ENCODE data around the gene CD52. TPM values are rescaled to one million over a fixed set of nuclear protein-coding genes. Genes with fewer than 3 reads are reported as not detected.

Gene CD52
- total and polyA plus RNA-seq, 2 of the 13 experiments (the other 11 are each of a cell fraction or from before 2014, with no cell fraction given), result 0.32 TPM; not detected in 1

DNA sequence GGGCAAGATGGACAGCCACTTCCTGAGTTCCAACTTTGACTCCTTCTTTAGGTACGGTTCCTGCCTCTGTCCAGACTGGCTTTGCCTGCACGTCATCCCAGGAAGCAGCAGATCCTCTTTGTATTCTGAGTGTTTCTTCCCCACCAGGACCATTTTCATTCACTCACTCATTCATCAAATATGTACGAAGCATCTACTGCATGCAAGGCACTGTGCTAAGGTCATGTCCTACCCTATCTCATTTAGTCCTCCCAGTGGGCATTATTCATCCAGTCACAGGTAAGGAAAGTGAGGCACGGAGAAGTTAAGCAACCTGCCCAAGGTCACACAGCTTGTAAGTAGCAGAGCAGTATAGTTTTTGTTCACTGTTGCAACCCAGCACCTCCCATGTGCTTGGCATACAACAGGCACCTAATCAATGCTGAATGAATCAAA is 22.3 kb downstream of the CD52 start:
- intact Hi-C loops (cut with micrococcal nuclease; ENCODE audit: unreplicated experiment), result no loop called here

More for the DNA sequence above, 22.3 kb downstream of the CD52 start:
- Histone ChIP-seq H3K4me2 (ENCODE audit: low read depth, low read length) (no peak overlapping the region), H3K27me3 (ENCODE audit: control insufficient read depth in 1 of 2, insufficient read depth in 2 of 2, low read length in 2 of 2) (no peaks in the 10 kb centered on the region), H3K4me3 (replicated peaks in 1 of 3; ENCODE audit: insufficient read depth in 1 of 3, low read depth in 2 of 3, low read length in 3 of 3) (no peak overlapping the region), H3K4me1 (ENCODE audit: insufficient read depth, low read length) (peaks cover 23% of the 10 kb centered on the region), H3K9ac (ENCODE audit: insufficient read depth, low read depth, low read length) (no peak overlapping the region), H3K79me2 (ENCODE audit: insufficient read depth, low read length) (no peaks in the 10 kb centered on the region), H3K36me3 (replicated peaks in 1 of 2; ENCODE audit: control insufficient read depth in 1 of 2, insufficient read depth in 2 of 2, low read length in 2 of 2) (no peaks in the 10 kb centered on the region), H4K20me1 (ENCODE audit: insufficient read depth, low read length) (no peaks in the 10 kb centered on the region), H3K27ac (ENCODE audit: extremely low read length, insufficient read depth, low read length) (no peak overlapping the region), H2AFZ (ENCODE audit: low read length) (no peak overlapping the region), H3K9me3 (ENCODE audit: low read length) (no peaks in the 10 kb centered on the region)
- FAIRE-seq (no peak), DNase-seq (ENCODE audit: low spot score) (no peak), ATAC-seq (no peak)
- ChIA-PET POLR2A (interaction anchor here (3.4 kb wide), 1 partner anchor 10 kb away, joined by 20 read pairs; no protein-coding TSS in a partner anchor), CTCF (ENCODE audit: low intra/inter-chr PET ratio, low total read pairs) (no interaction called here)
- 88% methylated on average over 4 of the region's 4 CpGs for WGBS (ENCODE audit: low lambda C conversion rate)
- in situ Hi-C loops (cut with HindIII; ENCODE audit: extremely low pct_ligation_motif_present, low pct_unique_long_range_greater_than_20kb), result no loop called here
- BruUV-seq (replicated peaks), result no TSS peak
- TF ChIP-seq SYNCRIP (IDR thresholded peaks at IDR 0.05; ENCODE audit: insufficient read depth, low read depth, low read length), result no peak
- TF ChIP-seq KMT2A (CRISPR knock-in tag; IDR thresholded peaks at IDR 0.05), result no peak
- TF ChIP-seq MTA1 (CRISPR knock-in tag; IDR thresholded peaks at IDR 0.05; ENCODE audit: borderline replicate concordance), result no peak
- no peak for TF ChIP-seq CTCF (CRISPR knock-in tag; IDR thresholded peaks at IDR 0.05)
- TF ChIP-seq, protein P1, sequence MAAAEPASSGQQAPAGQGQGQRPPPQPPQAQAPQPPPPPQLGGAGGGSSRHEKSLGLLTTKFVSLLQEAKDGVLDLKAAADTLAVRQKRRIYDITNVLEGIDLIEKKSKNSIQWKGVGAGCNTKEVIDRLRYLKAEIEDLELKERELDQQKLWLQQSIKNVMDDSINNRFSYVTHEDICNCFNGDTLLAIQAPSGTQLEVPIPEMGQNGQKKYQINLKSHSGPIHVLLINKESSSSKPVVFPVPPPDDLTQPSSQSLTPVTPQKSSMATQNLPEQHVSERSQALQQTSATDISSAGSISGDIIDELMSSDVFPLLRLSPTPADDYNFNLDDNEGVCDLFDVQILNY (CRISPR knock-in tag; conservative IDR thresholded peaks at IDR 0.05), result no peak
- TF ChIP-seq ZNF256 (CRISPR knock-in tag; conservative IDR thresholded peaks at IDR 0.05), result no peak
- TF ChIP-seq SNAI1 (CRISPR knock-in tag; IDR thresholded peaks at IDR 0.05; ENCODE audit: borderline replicate concordance), result no peak
- 0 out of 2 replicates have a peak, but pooled peaks have one; percentile 18 for TF ChIP-seq ZMYM3 (CRISPR knock-in tag; IDR thresholded peaks at IDR 0.05)
- no peak for TF ChIP-seq SMAD3 (CRISPR knock-in tag; IDR thresholded peaks at IDR 0.05)
- no peak for TF ChIP-seq ZNF775 (CRISPR knock-in tag; IDR thresholded peaks at IDR 0.05; ENCODE audit: borderline replicate concordance)
- no peak for TF ChIP-seq ZNF724P (CRISPR knock-in tag; IDR thresholded peaks at IDR 0.05; ENCODE audit: borderline replicate concordance)
- TF ChIP-seq ZKSCAN8 (CRISPR knock-in tag; IDR thresholded peaks at IDR 0.05; ENCODE audit: borderline replicate concordance), result peak; percentile 70; the same call in 1 of the 2 replicates
- TF ChIP-seq HNRNPUL1 (IDR thresholded peaks at IDR 0.05; ENCODE audit: low read depth, low read length), result no peak
- TF ChIP-seq CCAR2 (optimal IDR thresholded peaks at IDR 0.05; ENCODE audit: low read depth, low read length), result no peak
- TF ChIP-seq ZNF3 (CRISPR knock-in tag; IDR thresholded peaks at IDR 0.05), result no peak

Data from HepG2 (cell line).